Stimulated activated CD4-positive, alpha-beta T cell treated with anti-CD3 and anti-CD28 coated beads, Interleukin-4, amount 100 ng/mL, for 48 hours (primary cell): ENCODE measurements around the gene XXYLT1.
"Not testable (repeated sequence)": the region's sequence is repeated elsewhere in the genome, so short reads cannot be mapped to it uniquely, and the experiment has no call there.

Source experiments
- DNase-seq, 2 donors: peaks; one replicate each; pipeline ENCODE4 v3.0.0-alpha.2; 2020; ENCODE audit warnings: low read depth in 2 of 2

Gene XXYLT1

GRCh38 chr3:195250473-195251251 lies 20.3 kb downstream of the XXYLT1 start:
- DNase-seq = no peak

GRCh38 chr3:195249858-195250464 lies 21.0 kb downstream of the XXYLT1 start:
- DNase-seq = no peak

GRCh38 chr3:195249057-195249770 lies 21.7 kb downstream of the XXYLT1 start:
- DNase-seq = no peak

- DNase-seq = no peak
Measured at GRCh38 chr3:195248281-195248680, 22.7 kb downstream of the XXYLT1 start.

- DNase-seq = no peak
Measured at GRCh38 chr3:195247863-195248189, 23.1 kb downstream of the XXYLT1 start.

- no peak for DNase-seq
Measured at GRCh38 chr3:195247086-195247862, 23.7 kb downstream of the XXYLT1 start.

GRCh38 chr3:195246581-195246995 lies 24.4 kb downstream of the XXYLT1 start:
- no peak for DNase-seq

GRCh38 chr3:195245531-195245951 lies 25.4 kb downstream of the XXYLT1 start:
- no peak for DNase-seq

- no peak for DNase-seq
Measured at GRCh38 chr3:195241592-195242355, 29.2 kb downstream of the XXYLT1 start.

GRCh38 chr3:195240939-195241338 lies 30.0 kb downstream of the XXYLT1 start:
- no peak for DNase-seq

- no peak for DNase-seq
Measured at GRCh38 chr3:195240171-195240701, 30.7 kb downstream of the XXYLT1 start.

- no peak for DNase-seq
Measured at GRCh38 chr3:195239121-195239520, 31.8 kb downstream of the XXYLT1 start.

GRCh38 chr3:195238586-195239118 lies 32.3 kb downstream of the XXYLT1 start:
- no peak for DNase-seq

- no peak for DNase-seq
Measured at GRCh38 chr3:195238081-195238571, 32.8 kb downstream of the XXYLT1 start.

GRCh38 chr3:195236801-195237570 lies 34.0 kb downstream of the XXYLT1 start:
- DNase-seq = no peak

GRCh38 chr3:195236076-195236798 lies 34.7 kb downstream of the XXYLT1 start:
- DNase-seq = no peak

- no peak for DNase-seq
Measured at GRCh38 chr3:195230244-195230643, 40.7 kb downstream of the XXYLT1 start.

GRCh38 chr3:195228886-195229285 lies 42.1 kb downstream of the XXYLT1 start:
- DNase-seq = not testable (repeated sequence)

- no peak for DNase-seq
Measured at GRCh38 chr3:195227871-195228270, 43.1 kb downstream of the XXYLT1 start.
